Suppressor macrophage treated with lipopolysaccharide for 4 hours (primary cell): ENCODE data around the gene ICE1.
A peak's percentile ranks its signal among the peaks of the same experiment; 100 is the strongest.
"Not testable (repeated sequence)": the region's sequence is repeated elsewhere in the genome, so short reads cannot be mapped to it uniquely, and the experiment has no call there.

Source experiments
- DNase-seq: peaks from one replicate; pipeline ENCODE4 v3.0.0-alpha.2; 2020

Gene ICE1

DNA sequence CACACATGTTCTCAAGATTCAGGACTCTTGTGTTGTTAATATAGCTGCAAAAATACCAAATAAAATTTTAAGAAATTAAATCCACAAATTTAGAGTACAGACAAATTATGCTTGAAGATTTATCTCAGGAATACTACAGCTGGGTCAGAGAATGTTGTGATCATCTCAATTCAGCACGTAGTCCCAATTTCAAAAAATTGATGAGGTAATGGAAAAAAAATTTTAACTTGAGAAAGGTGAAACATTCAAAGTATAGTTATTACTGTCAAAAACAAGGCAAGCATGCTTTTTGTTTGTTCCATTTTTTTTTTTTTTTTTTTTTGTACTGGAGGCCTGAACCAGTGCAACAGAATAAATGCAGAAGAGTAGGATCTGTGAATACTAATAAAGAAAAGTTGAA lies 29.4 kb downstream of the ICE1 start:
- no peak for DNase-seq

DNA sequence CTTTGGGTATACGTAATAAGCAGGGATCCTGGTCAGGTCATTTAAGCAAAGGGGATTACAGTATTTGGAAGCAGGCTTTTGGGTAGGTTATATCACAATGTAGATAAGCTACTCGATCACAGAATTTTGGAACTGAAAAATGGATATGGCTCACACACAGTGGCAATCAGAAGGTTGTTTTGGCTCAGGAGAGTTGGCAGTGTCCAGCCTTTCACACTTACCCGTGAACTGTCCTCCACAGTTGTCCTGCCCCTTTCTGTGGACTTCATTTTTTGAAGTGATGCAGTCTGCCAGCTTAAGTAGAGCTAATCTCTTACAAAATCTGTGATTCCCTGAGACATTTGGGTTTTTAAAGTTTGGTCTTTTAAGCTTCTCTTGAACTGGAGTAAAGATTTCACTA lies 30.7 kb downstream of the ICE1 start:
- no peak for DNase-seq

DNA sequence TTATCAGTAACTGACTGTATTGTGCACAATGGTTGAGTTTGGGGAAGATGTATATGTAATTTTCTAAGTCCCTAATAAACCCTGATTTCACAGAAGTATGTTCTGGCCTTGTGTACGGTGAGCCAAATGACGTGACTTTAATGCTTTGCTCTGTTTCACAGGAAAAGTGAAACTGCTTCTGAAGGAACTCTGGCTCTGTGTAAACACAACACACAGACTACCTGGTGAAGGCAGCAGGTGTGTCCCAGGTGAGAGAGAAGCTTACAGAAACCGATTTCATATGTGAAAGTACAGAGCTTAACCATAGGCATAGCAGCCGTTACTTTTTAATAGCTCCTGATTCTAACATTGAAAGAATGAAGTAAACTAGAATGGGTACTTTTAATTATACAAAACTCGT lies 31.9 kb downstream of the ICE1 start:
- DNase-seq, result no peak

DNA sequence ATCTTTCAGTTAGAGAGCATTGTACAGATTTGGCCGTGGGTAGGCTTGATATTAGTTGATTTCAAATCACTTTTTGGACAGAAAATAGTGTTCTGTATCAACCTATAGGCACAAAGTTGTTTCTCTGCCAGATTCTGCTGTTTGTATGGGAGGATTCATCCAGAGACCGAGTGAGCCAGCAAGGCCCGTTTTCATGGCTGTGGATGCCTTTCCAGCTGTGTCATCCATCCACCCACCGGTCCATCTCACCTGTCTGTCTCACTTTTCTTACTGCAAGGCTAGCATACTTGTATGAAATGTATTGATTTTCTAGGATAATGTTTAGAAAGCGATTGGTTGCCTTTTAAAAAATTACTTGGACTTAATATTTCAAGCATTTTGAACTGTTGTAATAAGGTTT lies 34.4 kb downstream of the ICE1 start:
- DNase-seq, result no peak

DNA sequence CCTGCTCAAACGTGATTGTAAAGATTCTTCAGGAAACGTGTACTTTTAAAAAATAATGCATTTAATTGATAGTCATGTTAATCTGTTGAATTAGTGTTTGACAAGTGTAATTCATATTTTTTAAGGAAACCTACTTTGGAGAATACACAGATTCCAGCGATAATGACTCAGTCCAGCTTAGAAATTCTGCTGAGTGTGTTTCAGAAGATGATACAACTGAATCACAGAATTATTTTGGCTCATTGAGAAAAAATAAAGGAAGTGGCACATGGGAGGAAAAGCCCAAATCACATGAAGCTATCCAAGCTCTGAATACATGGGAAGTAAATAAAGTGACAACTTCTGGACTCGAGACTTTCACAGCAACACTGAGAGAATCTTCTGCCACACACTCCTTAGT lies 37.8 kb downstream of the ICE1 start:
- DNase-seq, result peak; percentile 18

DNA sequence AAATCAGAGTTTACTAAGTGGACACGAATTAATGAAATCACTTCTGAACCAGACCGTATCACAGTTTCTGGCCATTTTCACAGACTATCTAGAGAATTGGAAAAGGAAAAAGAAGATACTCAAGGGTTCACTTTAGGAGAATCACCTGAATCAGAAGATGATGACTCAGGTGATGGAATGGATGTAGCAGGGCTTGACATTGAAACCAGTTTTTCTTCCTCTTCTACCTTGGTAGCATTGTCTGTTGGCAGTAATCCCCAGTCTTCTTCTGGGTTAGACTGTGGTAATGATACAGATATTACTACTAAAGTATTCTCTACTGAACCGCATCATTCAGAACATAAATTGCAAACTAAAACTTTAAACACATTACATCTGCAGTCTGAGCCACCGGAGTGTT lies 38.5 kb downstream of the ICE1 start:
- DNase-seq, result no peak

DNA sequence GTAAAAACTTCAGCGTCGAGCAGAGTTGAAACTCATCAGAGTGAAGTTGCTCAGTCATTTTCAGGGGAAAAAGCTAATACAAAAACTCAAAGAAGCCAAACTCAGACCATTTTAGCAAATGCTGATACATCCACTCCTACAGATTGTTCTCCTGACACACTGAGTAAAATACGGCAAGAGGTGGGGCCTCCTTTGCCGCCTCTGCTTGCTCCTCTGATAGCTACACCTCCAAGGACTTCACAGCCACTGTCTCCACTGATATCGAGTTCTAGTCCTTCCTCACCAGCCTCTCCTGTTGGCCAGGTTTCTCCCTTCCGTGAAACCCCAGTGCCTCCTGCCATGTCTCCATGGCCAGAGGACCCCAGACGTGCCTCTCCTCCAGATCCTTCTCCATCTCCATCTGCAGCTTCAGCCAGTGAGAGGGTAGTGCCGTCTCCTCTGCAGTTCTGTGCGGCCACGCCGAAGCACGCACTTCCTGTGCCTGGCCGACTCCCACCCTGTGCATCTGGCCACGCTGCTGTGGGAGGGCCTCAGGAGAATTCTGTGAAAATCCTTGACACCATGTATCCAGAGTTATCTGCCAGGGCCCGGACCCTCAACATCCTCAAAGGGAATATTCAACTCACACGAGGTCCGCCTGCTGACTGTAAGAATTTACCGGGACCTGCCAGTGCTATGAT lies 41.7 kb downstream of the ICE1 start:
- DNase-seq, result no peak

DNA sequence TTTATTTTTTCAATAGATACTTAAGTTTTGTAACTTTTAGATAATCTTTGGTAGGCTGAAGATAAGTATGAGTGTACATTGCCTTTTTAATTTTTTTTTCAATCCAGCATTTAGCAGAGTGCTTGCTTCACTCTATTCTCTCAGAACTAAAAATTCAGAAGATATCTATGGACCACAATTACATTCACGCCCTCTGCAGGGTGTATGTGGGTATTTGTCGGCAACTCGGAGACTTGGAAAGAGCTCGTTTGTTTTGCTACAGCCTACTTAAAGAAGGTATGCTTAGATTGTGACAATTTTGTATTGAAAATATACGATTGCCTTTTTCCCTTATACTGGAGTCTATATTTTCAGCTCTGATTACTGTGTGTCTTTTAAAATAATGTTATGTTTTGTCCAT lies 43.8 kb downstream of the ICE1 start:
- DNase-seq, result no peak

DNA sequence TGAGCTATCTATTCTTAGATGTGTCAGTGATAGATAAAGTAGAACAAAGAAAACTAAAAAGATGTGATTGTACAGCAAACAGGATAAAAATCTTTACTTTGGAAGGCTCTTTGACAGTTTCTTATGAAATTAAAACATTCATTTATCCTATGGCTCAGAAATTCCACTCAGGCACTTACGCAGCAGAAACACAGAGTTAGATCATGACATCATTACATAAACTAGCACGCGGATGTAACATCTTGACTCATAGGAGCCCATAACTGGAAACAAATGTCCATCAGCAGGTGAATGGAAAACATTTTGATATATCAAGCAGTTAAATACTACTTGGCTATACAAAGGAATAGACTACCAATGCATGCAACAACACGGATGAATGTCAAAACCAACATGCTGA lies 45.3 kb downstream of the ICE1 start:
- no peak for DNase-seq

DNA sequence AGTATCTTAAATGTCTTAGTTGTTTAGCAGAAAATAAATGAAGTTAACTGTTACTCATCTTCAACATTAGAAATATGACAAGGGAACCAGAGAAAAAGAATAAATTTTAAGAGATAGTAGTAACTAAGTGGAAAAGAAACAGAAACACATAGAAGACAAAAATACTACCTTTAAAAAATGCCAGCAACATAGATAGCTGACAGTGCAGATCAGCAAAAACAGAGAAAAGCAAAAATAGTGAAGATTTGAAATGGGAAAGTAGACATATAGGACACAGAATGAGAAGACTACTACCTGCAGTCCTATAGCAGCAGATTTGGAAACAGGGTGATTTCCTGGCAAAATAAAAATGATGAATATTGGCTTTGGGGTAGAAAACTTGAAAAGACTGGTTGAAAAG lies 48.5 kb downstream of the ICE1 start:
- no peak for DNase-seq

DNA sequence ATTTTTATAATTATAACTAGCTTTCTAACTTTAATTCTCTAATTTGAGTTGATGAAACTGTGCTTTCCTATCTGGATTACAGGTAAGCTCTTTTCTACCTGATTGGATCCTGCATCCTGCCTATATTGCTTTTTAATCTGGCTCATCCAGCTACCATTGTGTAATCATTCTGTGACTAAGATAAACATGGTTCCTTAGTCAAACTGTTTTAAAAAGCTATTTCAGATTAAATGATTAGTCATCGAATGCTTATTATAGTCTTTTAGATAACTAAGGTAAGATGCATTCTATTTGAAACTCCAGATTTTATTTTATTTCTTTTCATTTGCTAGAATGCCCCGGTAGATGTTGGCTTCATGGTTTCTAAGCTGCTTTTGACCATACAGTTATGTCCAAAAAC lies 50.7 kb downstream of the ICE1 start:
- DNase-seq, result no peak

DNA sequence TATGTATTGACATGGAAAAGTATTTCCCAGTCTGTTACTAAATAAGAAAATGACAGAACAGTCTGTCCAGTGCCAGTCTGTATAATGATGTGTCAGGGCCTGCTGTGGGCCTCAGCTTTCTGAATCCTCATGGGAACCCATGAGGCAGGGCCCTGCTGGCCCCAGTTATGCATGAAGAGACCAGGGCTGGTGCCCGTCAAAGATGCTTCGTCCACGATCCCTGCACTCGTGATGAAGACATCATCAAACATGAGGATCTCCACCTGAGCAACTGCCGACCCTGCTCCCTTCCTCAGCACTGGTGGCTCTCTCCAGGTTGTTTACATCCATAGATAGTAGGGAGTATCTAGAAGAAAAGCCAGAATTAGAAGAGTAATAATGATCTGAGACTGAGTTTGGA lies 52.5 kb downstream of the ICE1 start:
- no peak for DNase-seq

DNA sequence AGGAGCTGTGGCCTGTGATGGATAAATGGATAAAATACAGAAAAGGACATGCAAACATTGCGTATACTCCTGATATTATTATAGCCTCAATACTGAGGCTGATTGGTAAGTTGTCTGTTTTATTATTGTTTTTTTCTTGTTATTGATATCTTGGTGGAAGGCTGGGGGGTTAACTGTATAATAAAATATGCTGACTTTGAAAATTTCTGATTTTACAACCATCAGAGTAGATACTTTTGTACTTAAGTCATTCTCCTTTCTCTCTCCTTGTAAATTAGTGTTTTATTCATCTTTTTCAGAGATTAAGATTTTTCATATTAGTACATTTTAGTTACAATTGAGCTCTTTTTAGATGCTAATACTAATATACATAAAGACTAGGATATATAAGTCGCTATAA lies 53.5 kb downstream of the ICE1 start:
- DNase-seq, result no peak

DNA sequence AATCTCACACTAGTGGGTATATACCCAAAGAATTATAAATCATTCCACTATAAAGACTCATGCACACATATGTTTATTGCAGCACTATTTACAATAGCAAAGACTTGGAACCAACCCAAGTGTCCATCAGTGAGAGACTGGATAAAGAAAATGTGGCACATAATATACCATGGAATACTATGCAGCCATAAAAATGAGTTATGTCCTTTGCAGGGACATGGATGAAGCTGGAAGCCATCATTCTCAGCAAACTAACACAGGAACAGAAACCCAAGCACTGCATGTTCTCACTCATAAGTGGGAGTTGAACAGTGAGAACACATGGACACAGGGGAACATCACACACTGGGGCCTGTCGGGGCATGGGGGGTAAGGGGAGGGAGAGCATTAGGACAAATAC lies 57.1 kb downstream of the ICE1 start:
- not testable (repeated sequence) for DNase-seq

DNA sequence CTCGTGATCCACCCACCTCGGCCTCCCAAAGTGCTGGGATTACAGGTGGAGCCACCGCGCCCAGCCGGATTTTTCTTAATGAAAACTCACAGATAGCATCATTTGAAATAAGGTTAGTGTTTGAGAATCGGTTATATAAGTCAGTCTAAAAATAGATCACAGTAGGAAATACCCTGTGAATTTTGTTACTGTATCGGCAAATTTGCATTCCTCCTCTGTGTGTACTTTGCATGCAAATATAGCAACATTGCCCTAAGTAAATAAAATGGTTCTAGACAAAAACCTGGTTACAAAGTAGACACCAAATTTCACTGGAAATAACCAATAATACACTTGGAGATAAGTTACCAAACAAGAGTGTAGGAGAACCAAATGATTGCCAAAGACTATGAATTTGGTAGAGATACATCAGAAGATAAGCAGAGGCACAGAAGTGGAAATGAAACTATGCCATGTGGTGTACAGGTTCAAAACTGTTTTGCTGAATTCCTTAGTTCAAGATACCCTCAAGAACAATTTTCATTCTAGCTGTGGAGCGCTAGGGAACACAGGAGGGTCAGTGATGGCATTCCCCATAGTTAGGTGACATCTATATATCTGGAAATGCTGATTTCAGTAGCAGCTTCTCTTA lies 58.1 kb downstream of the ICE1 start:
- no peak for DNase-seq

DNA sequence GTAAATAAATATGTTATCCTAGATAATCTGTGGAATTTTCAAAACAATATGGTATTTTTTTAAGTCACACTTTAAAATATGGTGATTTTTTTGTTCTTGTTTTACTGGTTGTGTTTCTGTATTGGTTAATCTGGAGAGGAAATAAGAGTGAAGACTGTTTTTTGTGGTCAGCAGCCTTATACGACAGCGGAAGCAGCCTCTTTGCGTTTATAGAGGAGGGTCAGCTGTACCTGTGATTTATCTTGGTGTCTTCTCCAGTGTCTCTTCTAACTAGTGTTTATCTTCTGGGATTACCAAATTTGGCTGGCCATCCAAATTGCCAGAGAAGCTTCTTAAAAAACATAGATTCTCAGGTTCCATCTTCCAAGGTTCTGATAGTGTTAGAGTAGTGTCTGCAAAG lies 58.7 kb downstream of the ICE1 start:
- no peak for DNase-seq

DNA sequence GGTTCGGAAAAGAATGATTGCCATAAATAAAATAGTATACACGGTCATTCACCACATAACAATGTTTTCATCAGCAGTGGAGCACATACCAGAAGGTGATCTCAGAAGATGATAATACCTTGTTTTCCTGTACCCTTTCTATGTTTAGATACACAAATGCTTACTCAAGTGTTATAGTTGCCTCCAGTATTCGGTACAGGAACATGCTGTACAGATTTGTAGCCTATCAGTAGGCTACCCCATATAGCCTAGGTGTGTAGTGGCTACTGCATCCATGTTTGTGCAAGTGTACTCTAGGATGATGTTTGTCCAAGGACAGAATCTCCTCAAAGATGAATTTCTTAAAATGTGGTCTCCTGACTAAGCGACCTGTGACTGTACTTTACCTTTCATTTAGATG lies 59.2 kb downstream of the ICE1 start:
- no peak for DNase-seq

DNA sequence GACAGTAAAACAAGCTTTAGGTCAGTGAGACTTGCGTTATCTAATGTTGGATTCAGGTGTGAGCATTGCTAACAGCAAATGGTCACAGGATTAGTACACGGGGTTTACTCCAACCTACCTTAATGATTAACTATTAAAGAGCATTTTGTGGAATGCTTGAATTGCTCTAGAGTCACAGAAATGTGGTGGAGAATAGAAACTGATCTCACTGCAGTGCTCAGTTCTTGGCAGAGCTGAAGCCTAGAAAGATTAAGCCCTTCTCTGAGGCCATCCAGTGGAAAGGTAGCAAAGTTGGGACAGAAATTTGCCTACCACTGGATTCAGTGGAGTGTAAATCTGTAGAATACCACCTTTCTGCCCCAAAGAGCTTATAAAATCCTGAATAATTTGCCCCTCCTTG lies 60.9 kb downstream of the ICE1 start:
- no peak for DNase-seq

DNA sequence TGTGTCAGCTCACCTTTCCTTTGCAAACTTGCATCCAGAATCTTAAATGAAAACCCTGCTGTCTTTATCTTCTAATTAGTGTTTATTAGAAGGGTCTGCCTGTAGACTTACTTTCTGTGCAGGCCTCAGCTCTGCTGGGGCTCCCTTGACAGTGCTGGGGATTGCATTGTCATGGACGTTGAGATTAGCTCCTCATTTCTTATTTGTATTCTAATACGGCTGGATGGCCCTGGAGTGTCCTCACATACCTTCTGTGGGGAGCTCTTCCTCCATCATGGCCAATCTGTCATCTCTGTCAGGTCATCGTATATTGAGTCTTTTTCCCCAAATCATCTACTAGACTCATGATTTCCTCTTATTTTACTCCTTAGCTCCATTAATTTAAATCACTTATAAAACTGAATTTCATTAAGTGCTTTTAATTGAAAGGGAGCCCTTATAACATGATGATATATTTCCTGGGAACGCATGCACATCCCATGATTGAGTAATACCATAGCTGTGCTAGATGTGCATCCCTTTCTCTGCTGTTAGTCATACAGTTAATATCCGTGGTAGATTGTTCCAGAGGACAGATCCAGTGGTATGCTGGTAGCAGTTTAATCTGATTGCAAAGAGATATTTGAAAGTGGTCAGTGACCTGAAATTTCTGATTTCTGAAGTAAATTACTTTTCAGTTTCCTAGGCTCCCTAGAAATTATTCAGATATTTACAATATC lies 61.6 kb downstream of the ICE1 start:
- DNase-seq, result no peak

DNA sequence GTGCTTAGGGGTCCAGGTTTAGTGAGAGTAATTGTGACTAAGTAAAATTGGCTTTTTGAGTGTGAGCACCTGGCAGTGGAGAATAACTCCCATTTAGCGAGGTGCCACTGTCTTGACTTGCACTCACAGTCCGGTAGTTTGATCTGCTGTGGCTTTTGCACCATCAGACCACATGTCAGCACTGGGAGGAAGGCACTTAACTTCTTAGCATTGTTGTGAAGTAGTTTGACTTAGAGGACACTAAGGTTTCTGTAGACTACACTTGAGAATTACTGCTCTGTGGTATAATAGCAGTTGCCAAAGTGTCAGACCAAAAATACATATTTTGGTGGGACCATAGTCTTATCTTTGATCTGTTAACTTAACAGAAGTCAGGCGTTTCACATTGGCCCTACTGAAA lies 63.6 kb downstream of the ICE1 start:
- no peak for DNase-seq

DNA sequence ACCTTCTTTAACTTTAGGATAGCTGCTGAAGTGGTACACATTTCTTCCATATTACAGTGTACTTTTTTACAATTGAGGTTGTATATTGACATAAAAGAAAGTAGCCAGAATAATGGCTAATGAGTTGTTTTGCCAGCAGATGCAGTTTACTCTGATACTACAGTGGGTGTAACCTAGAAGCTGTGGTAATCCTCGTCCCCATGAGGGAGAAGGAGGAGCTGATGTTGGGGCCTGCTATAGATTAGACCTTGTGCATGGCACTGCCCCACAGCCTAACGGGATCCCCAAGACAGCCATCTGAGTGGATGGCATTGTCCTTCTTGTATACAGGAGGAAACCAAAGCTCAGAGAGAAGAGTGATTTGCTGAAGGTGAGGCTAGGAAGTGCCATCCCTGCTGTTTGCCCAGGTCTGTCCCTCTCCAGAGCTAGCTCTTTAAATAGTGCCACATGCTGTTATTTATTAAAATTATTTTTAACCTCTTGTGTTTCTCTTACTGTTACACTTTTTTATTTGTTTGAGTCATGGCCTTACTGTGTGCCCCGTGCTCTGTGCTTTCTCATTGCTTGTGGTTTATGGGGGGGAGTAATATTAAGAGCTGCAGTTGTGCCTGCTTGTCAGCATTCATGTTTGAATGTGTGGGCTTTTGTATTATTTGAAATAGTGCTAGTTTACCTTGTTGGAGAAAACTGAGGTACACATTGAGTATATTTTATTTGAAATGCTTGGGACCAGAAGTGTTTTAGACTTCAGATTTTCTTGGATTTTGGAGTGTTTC lies 65.3 kb downstream of the ICE1 start:
- DNase-seq, result no peak

DNA sequence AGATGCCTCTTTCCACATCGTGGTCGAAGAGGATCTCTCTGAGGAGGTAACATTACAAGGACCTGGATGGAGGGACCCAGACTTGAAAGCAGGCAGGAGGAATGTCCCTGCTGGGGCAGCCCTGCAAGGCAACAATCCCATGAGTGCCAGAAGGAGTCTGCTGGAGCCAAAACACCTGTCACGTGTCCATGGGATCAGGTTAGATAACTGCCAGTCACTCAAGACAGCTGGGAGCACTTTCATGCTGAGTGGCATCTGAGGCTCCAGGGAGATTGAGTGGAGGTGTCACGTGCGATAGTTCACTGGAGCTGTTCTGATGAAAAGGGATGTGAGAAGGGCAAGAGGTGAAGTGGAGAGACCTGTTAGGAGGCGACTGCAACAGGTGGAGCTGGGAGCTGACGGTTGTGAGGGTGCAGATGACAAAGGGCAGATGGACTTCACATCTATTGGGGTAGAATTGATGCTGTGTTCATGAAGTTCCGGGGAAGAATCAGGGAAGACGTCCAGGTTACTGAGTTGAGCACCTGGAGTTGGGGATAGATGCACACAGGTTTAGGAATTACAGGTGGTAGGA lies 68.4 kb downstream of the ICE1 start:
- DNase-seq, result no peak
